ENCODE measurements around the gene ERC1. TPM values are rescaled to one million over a fixed set of nuclear protein-coding genes. Genes with fewer than 3 reads are reported as not detected.

The ERC1 gene
- polyA plus RNA-seq, 2 of the 4 experiments (the other 2 are of a cell fraction) = 14.2 to 20.9 TPM

- no peak for TF ChIP-seq RAD21 (conservative IDR thresholded peaks at IDR 0.05 in 1 of 2, IDR thresholded peaks at IDR 0.05 in 1 of 2)
- TF ChIP-seq CTCF (IDR thresholded peaks at IDR 0.05) = no peak
- TF ChIP-seq NR3C1 (IDR thresholded peaks at IDR 0.05) = no peak
- TF ChIP-seq CEBPB (IDR thresholded peaks at IDR 0.05) = no peak
- TF ChIP-seq, protein P1, sequence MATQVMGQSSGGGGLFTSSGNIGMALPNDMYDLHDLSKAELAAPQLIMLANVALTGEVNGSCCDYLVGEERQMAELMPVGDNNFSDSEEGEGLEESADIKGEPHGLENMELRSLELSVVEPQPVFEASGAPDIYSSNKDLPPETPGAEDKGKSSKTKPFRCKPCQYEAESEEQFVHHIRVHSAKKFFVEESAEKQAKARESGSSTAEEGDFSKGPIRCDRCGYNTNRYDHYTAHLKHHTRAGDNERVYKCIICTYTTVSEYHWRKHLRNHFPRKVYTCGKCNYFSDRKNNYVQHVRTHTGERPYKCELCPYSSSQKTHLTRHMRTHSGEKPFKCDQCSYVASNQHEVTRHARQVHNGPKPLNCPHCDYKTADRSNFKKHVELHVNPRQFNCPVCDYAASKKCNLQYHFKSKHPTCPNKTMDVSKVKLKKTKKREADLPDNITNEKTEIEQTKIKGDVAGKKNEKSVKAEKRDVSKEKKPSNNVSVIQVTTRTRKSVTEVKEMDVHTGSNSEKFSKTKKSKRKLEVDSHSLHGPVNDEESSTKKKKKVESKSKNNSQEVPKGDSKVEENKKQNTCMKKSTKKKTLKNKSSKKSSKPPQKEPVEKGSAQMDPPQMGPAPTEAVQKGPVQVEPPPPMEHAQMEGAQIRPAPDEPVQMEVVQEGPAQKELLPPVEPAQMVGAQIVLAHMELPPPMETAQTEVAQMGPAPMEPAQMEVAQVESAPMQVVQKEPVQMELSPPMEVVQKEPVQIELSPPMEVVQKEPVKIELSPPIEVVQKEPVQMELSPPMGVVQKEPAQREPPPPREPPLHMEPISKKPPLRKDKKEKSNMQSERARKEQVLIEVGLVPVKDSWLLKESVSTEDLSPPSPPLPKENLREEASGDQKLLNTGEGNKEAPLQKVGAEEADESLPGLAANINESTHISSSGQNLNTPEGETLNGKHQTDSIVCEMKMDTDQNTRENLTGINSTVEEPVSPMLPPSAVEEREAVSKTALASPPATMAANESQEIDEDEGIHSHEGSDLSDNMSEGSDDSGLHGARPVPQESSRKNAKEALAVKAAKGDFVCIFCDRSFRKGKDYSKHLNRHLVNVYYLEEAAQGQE (IDR thresholded peaks at IDR 0.05) = no peak
- TF ChIP-seq, protein P2, sequence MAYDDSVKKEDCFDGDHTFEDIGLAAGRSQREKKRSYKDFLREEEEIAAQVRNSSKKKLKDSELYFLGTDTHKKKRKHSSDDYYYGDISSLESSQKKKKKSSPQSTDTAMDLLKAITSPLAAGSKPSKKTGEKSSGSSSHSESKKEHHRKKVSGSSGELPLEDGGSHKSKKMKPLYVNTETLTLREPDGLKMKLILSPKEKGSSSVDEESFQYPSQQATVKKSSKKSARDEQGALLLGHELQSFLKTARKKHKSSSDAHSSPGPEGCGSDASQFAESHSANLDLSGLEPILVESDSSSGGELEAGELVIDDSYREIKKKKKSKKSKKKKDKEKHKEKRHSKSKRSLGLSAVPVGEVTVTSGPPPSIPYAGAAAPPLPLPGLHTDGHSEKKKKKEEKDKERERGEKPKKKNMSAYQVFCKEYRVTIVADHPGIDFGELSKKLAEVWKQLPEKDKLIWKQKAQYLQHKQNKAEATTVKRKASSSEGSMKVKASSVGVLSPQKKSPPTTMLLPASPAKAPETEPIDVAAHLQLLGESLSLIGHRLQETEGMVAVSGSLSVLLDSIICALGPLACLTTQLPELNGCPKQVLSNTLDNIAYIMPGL (CRISPR knock-in tag; IDR thresholded peaks at IDR 0.05; ENCODE audit: borderline replicate concordance) = no peak
- no peak for TF ChIP-seq ZNF302 (CRISPR knock-in tag; IDR thresholded peaks at IDR 0.05)
- no peak for TF ChIP-seq RNF2 (IDR thresholded peaks at IDR 0.05; ENCODE audit: borderline replicate concordance, low read depth)
- TF ChIP-seq MAZ (IDR thresholded peaks at IDR 0.05; ENCODE audit: borderline replicate concordance, low read depth, low read length) = no peak
- TF ChIP-seq HEYL (CRISPR knock-in tag; IDR thresholded peaks at IDR 0.05) = no peak
- TF ChIP-seq FOSB (CRISPR knock-in tag; IDR thresholded peaks at IDR 0.05) = no peak
- H3K9me3 ChIP-seq = no peaks in the 10 kb centered on the region
- DNase-seq (ENCODE audit: low read depth in 1 of 2, low spot score in 1 of 2) = no peak
- CTCF ChIA-PET = interaction anchor here (0.6 to 1.9 kb wide), 2 partner anchors 39 to 434 kb away, joined by 3 to 6 read pairs; partner anchors contain the start of gene RAD52
- H3K27ac ChIP-seq = peak overlapping the region; percentile 96 to 98; a peak in 5 of 6 replicates
- POLR2A ChIA-PET = no interaction called here
- peak overlapping the region; percentile 97 for H3K4me2 ChIP-seq
- peaks cover 29% of the 10 kb centered on the region for H3K4me1 ChIP-seq
- FAIRE-seq = no peak
- peak overlapping the region; percentile 93; the same call in 2 of the 3 replicates for H3K4me3 ChIP-seq
- 91% methylated on average over 2 of the region's 2 CpGs for whole genome bisulfite sequencing (ENCODE audit: missing lambda C conversion rate)
- no peak for ATAC-seq
These were observed 2.0 kb upstream of the ERC1 start for GRCh38 chr12:989051-989450.

DNA sequence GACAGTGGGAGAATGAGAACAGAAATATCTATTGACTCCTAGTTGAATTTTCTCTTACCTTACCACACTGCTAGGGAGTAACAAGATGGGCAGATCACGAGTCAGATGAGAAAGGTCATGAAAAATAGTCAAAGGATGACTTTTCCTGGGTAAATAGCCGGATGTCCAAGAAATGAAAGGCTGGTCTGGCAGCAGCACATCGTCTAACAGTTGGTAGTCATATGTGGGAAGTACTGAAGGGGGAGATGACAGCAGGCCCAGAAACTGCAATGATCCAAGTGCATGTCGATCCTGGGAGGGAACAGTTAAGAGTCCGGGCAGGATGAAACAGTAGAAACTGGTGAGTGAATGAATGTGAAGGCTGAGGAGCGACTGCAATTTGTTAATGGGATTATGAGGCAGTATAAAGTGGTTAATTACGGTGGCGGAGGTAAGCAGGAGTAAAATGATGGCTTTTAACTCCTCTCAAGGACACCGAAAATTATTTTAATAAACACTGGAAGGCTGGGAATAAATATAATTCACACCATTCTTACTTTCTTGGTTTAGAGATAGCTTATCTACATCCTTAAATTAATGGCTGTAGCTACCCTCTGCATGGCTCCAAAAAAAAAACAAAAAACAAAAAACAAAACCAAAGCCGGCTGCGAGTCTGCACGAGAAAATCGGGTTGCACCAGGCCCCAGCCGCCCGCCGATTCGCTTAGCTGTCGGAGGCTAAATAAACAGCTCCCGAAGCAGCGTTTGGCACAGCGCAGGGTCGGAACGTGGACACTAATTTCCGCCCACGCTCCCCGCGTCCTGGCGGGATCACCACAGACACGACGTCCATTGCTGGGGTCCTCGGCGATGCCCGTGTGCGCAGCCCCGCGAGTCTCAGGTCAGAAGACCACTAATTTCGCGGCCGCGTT, 1.0 kb upstream of the ERC1 start:
- CTCF ChIA-PET = interaction anchor here (0.6 to 1.2 kb wide), 2 partner anchors 42 to 103 kb away, joined by 3 to 6 read pairs; no protein-coding TSS in a partner anchor
- DNase-seq (ENCODE audit: low read depth in 1 of 2, low spot score in 1 of 2) = peak; percentile 61 to 75
- 2% methylated on average over 40 of the region's 40 CpGs for WGBS (ENCODE audit: missing lambda C conversion rate)
- Histone ChIP-seq H3K27ac (peak overlapping the region; percentile 96 to 98), H3K4me2 (peak overlapping the region; percentile 97), H3K4me1 (peaks cover 34% of the 10 kb centered on the region), H3K9me3 (no peaks in the 10 kb centered on the region), H3K4me3 (peak overlapping the region; percentile 93)
- POLR2A ChIA-PET = interaction anchor here (0.5 to 3.0 kb wide), 4 partner anchors 8 to 593 kb away, joined by 5 to 20 read pairs (median 6); partner anchors contain the start of gene RAD52
- peak; percentile 45 to 65 for ATAC-seq
- no peak for FAIRE-seq
- TF ChIP-seq E2F6 (IDR thresholded peaks at IDR 0.05; ENCODE audit: borderline replicate concordance, low read depth) (peak; percentile 90; the same call in 1 of the 2 replicates), RCOR1 (IDR thresholded peaks at IDR 0.05; ENCODE audit: low read depth, low read length) (no peak), CHD2 (IDR thresholded peaks at IDR 0.05; ENCODE audit: low read length, partially characterized antibody) (no peak), MYC (IDR thresholded peaks at IDR 0.05; ENCODE audit: borderline replicate concordance, low read length) (0 out of 2 replicates have a peak, but pooled peaks have one; percentile 9), JUNB (IDR thresholded peaks at IDR 0.05) (no peak), HEYL (CRISPR knock-in tag; IDR thresholded peaks at IDR 0.05) (no peak), TP53 (CRISPR knock-in tag; IDR thresholded peaks at IDR 0.05) (peak; percentile 8; the same call in 1 of the 2 replicates), POLR2A (IDR thresholded peaks at IDR 0.05; ENCODE audit: low read length) (peak; percentile 28; the same call in 1 of the 2 replicates), CEBPB (IDR thresholded peaks at IDR 0.05) (no peak), CBX8 (IDR thresholded peaks at IDR 0.05) (no peak), TFCP2L1 (CRISPR knock-in tag; IDR thresholded peaks at IDR 0.05) (no peak)
- TF ChIP-seq, protein P3, sequence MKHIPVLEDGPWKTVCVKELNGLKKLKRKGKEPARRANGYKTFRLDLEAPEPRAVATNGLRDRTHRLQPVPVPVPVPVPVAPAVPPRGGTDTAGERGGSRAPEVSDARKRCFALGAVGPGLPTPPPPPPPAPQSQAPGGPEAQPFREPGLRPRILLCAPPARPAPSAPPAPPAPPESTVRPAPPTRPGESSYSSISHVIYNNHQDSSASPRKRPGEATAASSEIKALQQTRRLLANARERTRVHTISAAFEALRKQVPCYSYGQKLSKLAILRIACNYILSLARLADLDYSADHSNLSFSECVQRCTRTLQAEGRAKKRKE (CRISPR knock-in tag; IDR thresholded peaks at IDR 0.05; ENCODE audit: low read depth) = no peak
- TF ChIP-seq, protein P1 (IDR thresholded peaks at IDR 0.05) = no peak
